HG02840 (cell line): ENCODE results near the gene MAP3K4.

Experiments used
- ATAC-seq: cut with Tn5 transposase; IDR thresholded peaks from one replicate; pipeline ENCODE4 v1.9.1; 2021; ENCODE audit warnings: mild to moderate bottlenecking, moderate library complexity, moderate number of reproducible peaks; ENCODE audit not compliant: unreplicated experiment, low FRiP score

MAP3K4 gene

GRCh38 chr6:161138543-161139303 lies 147.2 kb downstream of the MAP3K4 start:
- ATAC-seq, result no peak

- no peak for ATAC-seq
These were observed 147.8 kb downstream of the MAP3K4 start for GRCh38 chr6:161139304-161139765.

DNA sequence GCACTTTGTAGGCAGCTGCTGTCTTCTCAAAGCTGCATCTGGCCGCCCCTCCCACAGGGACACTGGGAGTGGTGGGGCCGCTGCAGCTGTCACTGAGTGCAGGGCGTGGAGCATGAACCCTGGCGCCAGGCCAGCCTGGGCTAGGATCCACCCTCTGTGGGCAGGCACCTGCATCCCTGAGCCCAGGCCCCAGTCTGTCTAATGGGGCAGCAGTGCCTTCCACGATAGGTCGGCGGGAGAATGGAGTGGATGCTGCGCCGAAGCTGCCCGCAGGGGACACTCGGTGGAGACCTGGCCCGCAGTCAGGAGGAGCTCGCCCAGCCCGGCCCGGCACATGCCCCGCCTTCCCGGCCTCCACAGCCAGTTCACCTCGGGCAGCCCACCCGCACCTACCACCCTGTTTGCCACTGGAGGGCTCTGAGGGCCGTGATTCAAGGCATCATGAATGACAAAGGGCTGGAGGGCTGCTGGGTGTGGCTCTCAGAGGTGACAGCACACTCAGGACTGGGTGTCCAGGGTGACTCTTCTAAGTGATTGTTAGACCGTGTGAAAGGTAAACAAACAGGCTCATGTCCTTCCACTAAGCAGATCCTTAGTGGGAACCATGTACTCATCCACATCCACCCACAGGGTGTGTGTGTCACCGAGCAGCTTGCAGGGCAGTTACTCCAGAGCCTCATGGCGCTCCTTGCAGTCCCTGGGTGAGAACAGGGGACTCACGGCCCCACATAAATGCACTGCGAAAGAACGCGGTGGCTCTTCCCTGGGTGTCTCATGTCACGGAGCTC lies 148.4 kb downstream of the MAP3K4 start:
- no peak for ATAC-seq

GRCh38 chr6:161140554-161140875 lies 148.9 kb downstream of the MAP3K4 start:
- ATAC-seq, result no peak

GRCh38 chr6:161141173-161141572 lies 149.6 kb downstream of the MAP3K4 start:
- no peak for ATAC-seq

DNA sequence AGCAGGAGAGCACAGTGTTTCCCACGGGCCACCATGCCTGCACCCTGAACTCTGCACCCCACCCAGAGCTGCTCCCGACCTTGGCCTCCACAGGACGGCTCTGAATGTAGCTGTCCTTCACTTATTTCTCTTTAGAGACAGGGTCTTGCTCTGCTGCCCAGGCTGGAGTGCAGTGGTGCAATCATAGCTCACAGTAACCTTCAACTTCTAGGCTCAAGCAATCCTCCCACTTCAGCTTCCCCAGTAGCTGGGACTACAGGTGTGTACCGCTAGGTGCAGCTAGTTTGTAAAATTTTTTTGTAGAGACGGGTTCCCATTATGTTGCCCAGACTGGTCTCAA lies 151.4 kb downstream of the MAP3K4 start:
- ATAC-seq, result no peak

GRCh38 chr6:161143663-161144430 lies 152.3 kb downstream of the MAP3K4 start:
- no peak for ATAC-seq

GRCh38 chr6:161150136-161150535 lies 158.6 kb downstream of the MAP3K4 start:
- no peak for ATAC-seq

DNA sequence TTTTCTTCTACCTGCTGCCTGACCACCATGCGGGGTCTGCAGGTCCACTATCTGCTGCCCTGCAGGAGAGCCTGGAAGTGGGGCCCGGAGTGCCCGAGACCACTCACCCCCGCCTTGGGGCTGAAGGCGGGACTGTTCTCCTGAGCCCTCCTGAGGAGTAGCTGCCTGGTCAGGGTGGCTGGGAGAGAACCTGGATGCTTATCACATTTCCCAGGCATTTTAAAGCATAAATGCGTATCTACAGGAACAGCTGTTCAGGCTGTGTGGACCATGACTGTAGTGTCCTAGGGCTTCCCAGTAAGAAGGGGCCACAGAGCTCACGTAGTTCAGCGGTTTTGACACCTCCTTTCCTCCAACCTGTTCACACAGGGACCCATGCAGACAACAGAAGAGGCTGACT lies 159.0 kb downstream of the MAP3K4 start:
- no peak for ATAC-seq

GRCh38 chr6:161151059-161151645 lies 159.6 kb downstream of the MAP3K4 start:
- ATAC-seq, result no peak

DNA sequence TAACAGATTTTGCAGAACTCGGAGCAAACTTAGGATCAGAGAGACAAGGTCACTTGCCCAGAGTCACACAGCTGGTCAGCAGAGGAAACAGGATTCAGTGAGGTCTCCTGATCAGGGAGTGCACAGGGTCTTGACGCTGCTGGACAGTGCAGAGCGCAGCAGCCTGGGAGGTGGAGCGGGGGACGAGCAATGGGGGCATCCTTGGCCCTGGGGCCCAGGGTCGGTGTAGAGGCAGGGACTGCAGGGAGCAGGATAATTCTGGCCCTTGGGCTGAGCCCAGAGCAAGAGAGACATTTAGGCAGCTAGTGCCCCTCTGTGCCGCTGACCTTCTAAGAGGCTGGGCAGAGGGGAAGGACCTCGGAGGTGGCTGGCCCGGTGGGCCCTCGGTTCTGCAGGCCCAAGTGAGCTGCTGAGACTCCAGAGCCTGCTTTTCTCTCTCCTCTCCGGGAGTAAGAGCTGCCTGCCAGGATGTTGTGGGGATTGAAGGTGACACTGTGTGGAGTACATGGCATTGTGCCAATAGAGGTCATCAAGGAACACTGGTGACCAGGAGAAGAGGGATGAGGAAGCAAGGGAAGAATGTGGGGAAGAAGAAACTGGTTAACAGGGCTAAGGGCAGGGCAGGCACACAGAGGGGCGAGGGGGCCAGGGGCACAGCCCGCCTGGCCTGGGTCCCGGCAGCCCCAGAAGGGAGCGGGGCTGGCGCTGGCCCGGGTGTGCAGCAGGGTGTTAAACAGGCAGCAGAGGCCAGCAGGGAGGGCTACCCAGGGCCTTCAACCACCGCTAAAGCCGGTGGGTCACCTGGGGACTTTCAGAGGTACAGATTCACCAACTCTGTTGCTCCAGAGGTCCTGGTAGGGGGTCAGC lies 160.3 kb downstream of the MAP3K4 start:
- ATAC-seq, result no peak

DNA sequence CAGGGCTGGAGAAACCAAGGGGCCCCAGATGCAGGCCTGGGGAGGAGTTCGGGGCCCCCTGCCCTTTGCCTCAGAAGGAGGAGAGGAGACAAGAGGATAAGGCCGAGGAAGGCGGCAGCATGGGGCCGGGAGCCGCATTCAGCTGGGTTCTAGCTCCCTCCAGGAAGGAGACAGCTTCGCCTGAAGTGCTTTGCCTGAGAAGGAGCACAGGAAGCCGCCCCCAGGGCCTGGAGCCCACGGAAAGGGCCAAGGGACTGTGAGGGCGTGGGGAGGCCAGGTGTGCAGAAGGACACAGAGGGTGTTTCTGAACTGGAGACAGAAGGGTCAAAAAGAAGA lies 160.9 kb downstream of the MAP3K4 start:
- no peak for ATAC-seq

DNA sequence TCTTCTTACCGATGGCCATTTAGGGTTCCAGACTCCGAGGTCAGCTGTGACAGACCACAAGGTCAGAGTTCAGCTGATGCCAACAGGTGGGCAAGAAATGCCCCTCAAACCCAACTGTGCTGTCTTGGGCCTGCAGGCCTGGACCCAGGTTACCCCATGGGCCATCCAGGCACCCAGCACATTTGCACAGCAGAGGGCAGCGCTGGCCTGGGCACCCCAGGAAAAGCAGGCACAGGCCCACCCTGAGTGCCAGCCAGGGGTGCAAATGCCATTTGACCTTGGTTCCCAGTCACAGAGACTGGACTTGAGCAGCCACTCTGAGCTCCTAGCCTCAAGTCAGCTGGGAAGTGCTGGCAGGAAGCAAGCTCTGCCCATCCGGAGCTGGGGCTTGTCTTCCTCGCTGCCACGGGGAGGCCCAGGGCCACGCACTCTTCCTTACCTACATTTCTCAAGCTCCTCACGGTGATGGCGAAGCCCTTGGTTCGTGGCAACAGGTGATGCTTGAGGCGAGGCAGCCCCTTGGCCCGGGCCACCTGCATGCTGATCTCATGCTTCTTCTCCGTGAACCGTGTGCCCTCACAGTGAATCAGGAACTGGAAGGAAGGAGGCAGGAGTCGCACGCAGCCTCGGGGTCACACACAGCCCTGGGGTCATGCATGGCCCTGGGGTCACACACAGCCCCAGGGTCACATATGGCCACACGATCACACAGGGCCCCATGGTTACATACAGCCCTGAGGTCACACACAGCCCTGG lies 161.5 kb downstream of the MAP3K4 start:
- ATAC-seq, result no peak

- ATAC-seq, result no peak
These were observed 162.2 kb downstream of the MAP3K4 start for GRCh38 chr6:161153725-161154124.

- ATAC-seq, result no peak
These were observed 163.3 kb downstream of the MAP3K4 start for GRCh38 chr6:161154796-161155335.

GRCh38 chr6:161161121-161161520 lies 169.6 kb downstream of the MAP3K4 start:
- ATAC-seq, result no peak

GRCh38 chr6:161161889-161162624 lies 170.5 kb downstream of the MAP3K4 start:
- ATAC-seq, result no peak

GRCh38 chr6:161162722-161163121 lies 171.2 kb downstream of the MAP3K4 start:
- ATAC-seq, result no peak
